ENCODE measurements around the gene IRF4.

Gene IRF4

GRCh38 chr6:391559-392440, at the start of gene IRF4:
IRF4 (plus strand) TSS chr6:391752; CDS start chr6:393153, 1,401 bp downstream.
- no peak for DNase-seq (ENCODE audit: low spot score)

- no peak for DNase-seq (ENCODE audit: low spot score)
These were observed 49.4 kb upstream of the IRF4 start for GRCh38 chr6:341914-342831.

- DNase-seq (ENCODE audit: low spot score): no peak
These were observed 48.7 kb upstream of the IRF4 start for GRCh38 chr6:342832-343179.

- DNase-seq (ENCODE audit: low spot score): no peak
These were observed 48.2 kb upstream of the IRF4 start for GRCh38 chr6:343226-343935.

- no peak for DNase-seq (ENCODE audit: low spot score)
These were observed 47.4 kb upstream of the IRF4 start for GRCh38 chr6:343960-344815.

GRCh38 chr6:344816-345340, 46.7 kb upstream of the IRF4 start:
- no peak for DNase-seq (ENCODE audit: low spot score)

GRCh38 chr6:345747-346385, 45.7 kb upstream of the IRF4 start:
- no peak for DNase-seq (ENCODE audit: low spot score)

- no peak for DNase-seq (ENCODE audit: low spot score)
These were observed 45.0 kb upstream of the IRF4 start for GRCh38 chr6:346386-347030.

GRCh38 chr6:347232-347631, 44.3 kb upstream of the IRF4 start:
- DNase-seq (ENCODE audit: low spot score): no peak

- DNase-seq (ENCODE audit: low spot score): no peak
These were observed 43.3 kb upstream of the IRF4 start for GRCh38 chr6:347951-348859.

GRCh38 chr6:348860-349396, 42.6 kb upstream of the IRF4 start:
- DNase-seq (ENCODE audit: low spot score): no peak

GRCh38 chr6:349491-349921, 42.0 kb upstream of the IRF4 start:
- DNase-seq (ENCODE audit: low spot score): no peak

- no peak for DNase-seq (ENCODE audit: low spot score)
These were observed 41.2 kb upstream of the IRF4 start for GRCh38 chr6:350371-350770.

GRCh38 chr6:351011-351866, 40.3 kb upstream of the IRF4 start:
- no peak for DNase-seq (ENCODE audit: low spot score)

- DNase-seq (ENCODE audit: low spot score): no peak
These were observed 39.7 kb upstream of the IRF4 start for GRCh38 chr6:351867-352289.

GRCh38 chr6:352474-352873, 39.1 kb upstream of the IRF4 start:
- DNase-seq (ENCODE audit: low spot score): no peak

GRCh38 chr6:352896-353470, 38.6 kb upstream of the IRF4 start:
- DNase-seq (ENCODE audit: low spot score): no peak
